Cardiac fibroblast (primary cell): ENCODE results near the gene GAB1.
A peak's percentile ranks its signal among the peaks of the same experiment; 100 is the strongest.
"Not testable (repeated sequence)": the region's sequence is repeated elsewhere in the genome, so short reads cannot be mapped to it uniquely, and the experiment has no call there.

Experiments
- DNase-seq, 2 donors: peaks; one replicate each; pipeline versions ENCODE4 v3.0.0 to v3.0.0-alpha.2; 2010; ENCODE audit warnings: low read depth in 2 of 2
- H3K4me3 ChIP-seq, 2 donors: replicated peaks in 1 of 2; 1 replicate in 1 of 2; 2 replicates in 1 of 2; pipeline ENCODE4 v1.5.1; 2011; ENCODE audit warnings: low read depth in 2 of 2, low read length in 2 of 2, mild to moderate bottlenecking in 2 of 2, moderate library complexity in 1 of 2
- TF ChIP-seq, protein P1 (sequence below): IDR thresholded peaks from one replicate; pipeline ENCODE4 v1.5.1; 2011; ENCODE audit warnings: low read depth, mild to moderate bottlenecking, low read length, inconsistent platforms

Gene GAB1

GRCh38 chr4:143348233-143349077 is 11.8 kb downstream of the GAB1 start:
- no peak overlapping the region for H3K4me3 ChIP-seq
- no peak for DNase-seq
- TF ChIP-seq, protein P1, sequence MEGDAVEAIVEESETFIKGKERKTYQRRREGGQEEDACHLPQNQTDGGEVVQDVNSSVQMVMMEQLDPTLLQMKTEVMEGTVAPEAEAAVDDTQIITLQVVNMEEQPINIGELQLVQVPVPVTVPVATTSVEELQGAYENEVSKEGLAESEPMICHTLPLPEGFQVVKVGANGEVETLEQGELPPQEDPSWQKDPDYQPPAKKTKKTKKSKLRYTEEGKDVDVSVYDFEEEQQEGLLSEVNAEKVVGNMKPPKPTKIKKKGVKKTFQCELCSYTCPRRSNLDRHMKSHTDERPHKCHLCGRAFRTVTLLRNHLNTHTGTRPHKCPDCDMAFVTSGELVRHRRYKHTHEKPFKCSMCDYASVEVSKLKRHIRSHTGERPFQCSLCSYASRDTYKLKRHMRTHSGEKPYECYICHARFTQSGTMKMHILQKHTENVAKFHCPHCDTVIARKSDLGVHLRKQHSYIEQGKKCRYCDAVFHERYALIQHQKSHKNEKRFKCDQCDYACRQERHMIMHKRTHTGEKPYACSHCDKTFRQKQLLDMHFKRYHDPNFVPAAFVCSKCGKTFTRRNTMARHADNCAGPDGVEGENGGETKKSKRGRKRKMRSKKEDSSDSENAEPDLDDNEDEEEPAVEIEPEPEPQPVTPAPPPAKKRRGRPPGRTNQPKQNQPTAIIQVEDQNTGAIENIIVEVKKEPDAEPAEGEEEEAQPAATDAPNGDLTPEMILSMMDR, result no peak

- not testable (repeated sequence) for H3K4me3 ChIP-seq, DNase-seq
Measured at GRCh38 chr4:143349858-143350527, 13.3 kb downstream of the GAB1 start.

DNA sequence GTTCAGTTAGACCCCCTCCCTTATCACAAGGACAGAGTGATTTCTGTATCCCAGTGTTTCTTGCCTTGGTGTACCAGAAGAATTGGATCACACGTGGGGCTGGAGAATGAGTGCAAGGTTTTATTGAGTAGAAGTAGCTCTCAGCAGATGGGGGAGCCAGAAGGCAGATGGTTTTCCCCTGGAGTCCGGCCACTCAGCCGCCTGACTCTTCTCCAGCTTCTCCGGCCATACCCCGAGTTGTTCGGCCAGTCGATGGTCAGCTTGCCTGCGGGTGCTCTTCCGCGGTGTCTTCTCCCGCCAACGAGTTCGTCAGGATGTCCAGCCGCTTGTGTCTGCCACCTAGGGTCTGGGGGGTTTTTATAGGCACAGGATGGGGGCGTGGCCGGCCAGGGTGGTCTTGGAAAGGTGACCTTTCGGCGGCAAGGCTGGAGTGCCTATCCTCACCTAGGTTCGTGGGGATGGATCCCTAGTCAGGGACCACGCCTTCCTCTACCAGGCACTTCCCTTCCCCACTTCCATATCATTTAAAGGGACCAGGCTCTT is 14.5 kb downstream of the GAB1 start:
- TF ChIP-seq, protein P1, result no peak
- H3K4me3 ChIP-seq, result no peak overlapping the region
- DNase-seq, result no peak

DNA sequence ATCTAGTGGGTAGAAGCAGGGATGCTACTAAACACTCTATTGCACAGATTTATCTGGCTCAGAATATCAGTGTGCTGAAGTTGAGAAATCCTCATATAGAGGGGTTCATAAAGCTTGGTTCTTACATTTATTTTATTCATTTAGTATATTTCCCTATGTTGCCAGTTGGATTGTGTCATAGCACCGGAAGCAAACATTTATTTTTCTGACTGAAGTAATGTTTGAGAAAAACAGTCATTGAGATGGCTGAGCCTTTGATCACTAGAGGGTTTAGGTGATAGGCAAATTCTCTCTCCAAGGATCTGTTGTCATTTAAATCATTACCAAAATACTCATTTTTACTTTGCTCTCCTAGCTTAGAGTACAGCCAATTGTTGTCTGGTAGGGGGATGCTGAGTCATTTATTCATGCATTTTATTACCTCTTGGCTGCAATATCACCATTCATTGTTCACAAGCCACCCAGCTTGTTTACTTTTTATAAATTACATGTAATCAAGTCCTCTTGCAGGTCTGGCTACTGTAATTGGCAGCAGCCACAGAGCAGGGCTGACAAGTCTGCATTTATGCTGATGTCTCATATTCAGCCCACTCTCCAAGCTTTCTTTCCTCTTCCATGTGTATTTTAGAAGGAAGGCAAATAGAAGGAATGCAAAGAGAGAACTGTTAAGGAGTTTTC is 15.2 kb downstream of the GAB1 start:
- peak; percentile 34 to 36 for DNase-seq
- TF ChIP-seq, protein P1, result no peak
- no peak overlapping the region for H3K4me3 ChIP-seq

DNA sequence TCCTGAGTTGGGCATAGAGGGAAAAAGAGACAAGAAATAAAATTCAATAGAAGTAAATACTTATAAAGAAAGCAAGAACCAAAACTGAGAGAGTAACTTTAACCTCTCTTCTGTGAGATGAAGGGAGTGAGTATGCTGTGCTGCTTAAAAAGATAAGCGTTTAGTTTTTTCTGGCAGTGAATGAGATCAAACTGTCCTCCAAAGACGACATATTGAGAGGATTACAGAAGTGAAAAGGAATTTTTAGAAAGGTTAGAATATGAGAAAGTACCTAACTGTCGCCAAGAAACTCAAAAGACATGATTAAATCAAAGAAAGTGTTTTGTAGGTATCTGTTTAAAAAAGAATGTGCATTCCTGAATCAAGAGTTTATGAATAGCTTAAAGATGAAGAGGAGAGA is 16.0 kb downstream of the GAB1 start:
- peak in 1 of 2 donors; percentile 34 for DNase-seq
- H3K4me3 ChIP-seq, result no peak overlapping the region
- TF ChIP-seq, protein P1, result no peak

DNA sequence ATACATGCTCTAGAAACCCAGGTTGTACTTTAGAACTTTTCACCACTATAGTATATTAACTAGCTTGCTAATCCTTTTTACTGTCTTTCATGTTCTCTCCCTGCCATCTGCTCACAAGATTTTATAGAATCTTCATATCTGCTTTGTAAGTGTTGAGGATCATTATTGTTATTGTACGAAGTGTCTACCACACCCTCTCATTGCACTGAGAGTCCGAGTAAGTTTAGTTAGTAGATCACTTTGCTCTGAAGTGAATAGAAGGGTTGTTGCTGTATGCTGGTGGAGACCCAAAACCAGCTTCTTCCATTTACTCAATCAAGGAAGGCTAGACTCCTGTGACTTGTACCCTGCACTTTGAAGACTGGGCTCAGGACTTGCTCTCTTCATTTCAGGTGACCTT is 17.1 kb downstream of the GAB1 start:
- TF ChIP-seq, protein P1, result no peak
- H3K4me3 ChIP-seq, result no peak overlapping the region
- no peak for DNase-seq

DNA sequence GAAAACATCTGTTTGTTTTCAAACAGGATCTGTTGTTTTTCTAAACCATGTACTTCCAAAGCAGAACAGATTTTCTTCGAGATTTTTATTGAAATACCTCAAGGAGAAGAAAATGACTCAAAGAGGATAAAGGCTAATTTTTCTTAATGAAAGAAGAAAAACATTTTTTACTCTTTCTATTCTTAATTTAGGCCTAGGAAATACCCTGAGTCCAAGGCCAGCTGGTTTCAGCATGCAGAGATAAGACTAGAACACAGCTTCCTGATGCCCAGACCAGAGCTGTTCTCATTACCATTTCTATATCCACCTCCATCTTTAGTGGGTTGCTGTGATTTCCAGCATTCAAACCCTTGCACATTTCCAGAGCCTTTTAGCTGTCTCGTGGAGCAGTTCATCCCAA is 18.3 kb downstream of the GAB1 start:
- H3K4me3 ChIP-seq, result no peak overlapping the region
- TF ChIP-seq, protein P1, result no peak
- DNase-seq, result peak in 1 of 2 donors; percentile 32
